Measurements from ENCODE around the gene PSMB9. TPM values are rescaled to one million over a fixed set of nuclear protein-coding genes. Genes with fewer than 3 reads are reported as not detected.
"Not testable (repeated sequence)": the region's sequence is repeated elsewhere in the genome, so short reads cannot be mapped to it uniquely, and the experiment has no call there.

PSMB9 gene
- total and polyA plus RNA-seq, 4 donors, result 14.4 to 183 (median 61.9) TPM

- 92 to 99% methylated on average over 2 of the region's 2 CpGs for WGBS, 2 donors
- Histone ChIP-seq H3K4me1 (ENCODE audit: control insufficient read depth in 5 of 5, insufficient read depth in 5 of 5, low read length in 5 of 5) (no peaks in the 10 kb centered on the region), H3K9ac (ENCODE audit: insufficient read depth in 1 of 2, low read length in 2 of 2) (no peak overlapping the region), H3K27ac (ENCODE audit: low read depth in 1 of 2, low read length in 1 of 2) (no peak overlapping the region), H3K36me3 (ENCODE audit: control insufficient read depth in 4 of 4, insufficient read depth in 4 of 4, low read length in 4 of 4) (no peaks in the 10 kb centered on the region), H3K4me3 (no peak overlapping the region), H3K27me3 (ENCODE audit: control insufficient read depth in 3 of 3, insufficient read depth in 3 of 3, low read length in 2 of 3) (peaks cover 0 to 53% (median 49%) of the 10 kb centered on the region in 3 donors), H3K9me3 (ENCODE audit: control insufficient read depth in 4 of 4, insufficient read depth in 3 of 4, low read length in 3 of 4) (no peaks in the 10 kb centered on the region)
- TF ChIP-seq CTCF (IDR thresholded peaks at IDR 0.05; ENCODE audit: control extremely low read depth, extremely low read depth), result no peak
- ATAC-seq (ENCODE audit: insufficient read depth, low FRiP score), result no peak
- DNase-seq, result no peak
Measured at GRCh38 chr6:32876603-32877002, 22.6 kb downstream of the PSMB9 start.

- Histone ChIP-seq H3K27ac (ENCODE audit: low read depth in 1 of 2, low read length in 1 of 2) (no peak overlapping the region), H3K9ac (ENCODE audit: insufficient read depth in 1 of 2, low read length in 2 of 2) (no peak overlapping the region), H3K36me3 (ENCODE audit: control insufficient read depth in 4 of 4, insufficient read depth in 4 of 4, low read length in 4 of 4) (no peaks in the 10 kb centered on the region), H3K27me3 (ENCODE audit: control insufficient read depth in 3 of 3, insufficient read depth in 3 of 3, low read length in 2 of 3) (peaks cover 0 to 63% (median 53%) of the 10 kb centered on the region in 3 donors), H3K4me1 (ENCODE audit: control insufficient read depth in 5 of 5, insufficient read depth in 5 of 5, low read length in 5 of 5) (no peaks in the 10 kb centered on the region), H3K4me3 (no peak overlapping the region), H3K9me3 (ENCODE audit: control insufficient read depth in 4 of 4, insufficient read depth in 3 of 4, low read length in 3 of 4) (no peaks in the 10 kb centered on the region)
- WGBS, 2 donors, result 51 to 73% methylated on average over 35 of the region's 35 CpGs
- no peak for TF ChIP-seq CTCF (IDR thresholded peaks at IDR 0.05; ENCODE audit: control extremely low read depth, extremely low read depth)
- ATAC-seq (ENCODE audit: insufficient read depth, low FRiP score), result no peak
- no peak for DNase-seq
Measured at GRCh38 chr6:32879691-32880090, 25.7 kb downstream of the PSMB9 start.

- 64 to 76% methylated on average over 3 of the region's 3 CpGs for WGBS, 2 donors
- not testable (repeated sequence) for ATAC-seq (ENCODE audit: insufficient read depth, low FRiP score); H3K9me3 ChIP-seq (ENCODE audit: control insufficient read depth in 4 of 4, insufficient read depth in 3 of 4, low read length in 3 of 4); H3K27ac ChIP-seq (ENCODE audit: low read depth in 1 of 2, low read length in 1 of 2); DNase-seq; H3K4me3 ChIP-seq; H3K4me1 ChIP-seq (ENCODE audit: control insufficient read depth in 5 of 5, insufficient read depth in 5 of 5, low read length in 5 of 5); H3K36me3 ChIP-seq (ENCODE audit: control insufficient read depth in 4 of 4, insufficient read depth in 4 of 4, low read length in 4 of 4); H3K9ac ChIP-seq (ENCODE audit: insufficient read depth in 1 of 2, low read length in 2 of 2)
- peaks cover 0 to 58% (median 48%) of the 10 kb centered on the region in 3 donors for H3K27me3 ChIP-seq (ENCODE audit: control insufficient read depth in 3 of 3, insufficient read depth in 3 of 3, low read length in 2 of 3)
Measured at GRCh38 chr6:32880962-32881361, 27.0 kb downstream of the PSMB9 start.

- ATAC-seq (ENCODE audit: insufficient read depth, low FRiP score) (no peak), DNase-seq (no peak)
- no peak for TF ChIP-seq CTCF (IDR thresholded peaks at IDR 0.05; ENCODE audit: control extremely low read depth, extremely low read depth)
- H3K4me3 ChIP-seq, result no peak overlapping the region
- no peak overlapping the region for H3K9ac ChIP-seq (ENCODE audit: insufficient read depth in 1 of 2, low read length in 2 of 2)
- no peak overlapping the region for H3K27ac ChIP-seq (ENCODE audit: low read depth in 1 of 2, low read length in 1 of 2)
- 0 to 44% methylated on average over 1 of the region's 1 CpG for WGBS, 2 donors
- H3K9me3 ChIP-seq (ENCODE audit: control insufficient read depth in 4 of 4, insufficient read depth in 3 of 4, low read length in 3 of 4), result no peaks in the 10 kb centered on the region
- H3K4me1 ChIP-seq (ENCODE audit: control insufficient read depth in 5 of 5, insufficient read depth in 5 of 5, low read length in 5 of 5), result peaks cover 0 to 13% (median 2%) of the 10 kb centered on the region in 5 donors
- H3K36me3 ChIP-seq (ENCODE audit: control insufficient read depth in 4 of 4, insufficient read depth in 4 of 4, low read length in 4 of 4), result no peaks in the 10 kb centered on the region
- H3K27me3 ChIP-seq (ENCODE audit: control insufficient read depth in 3 of 3, insufficient read depth in 3 of 3, low read length in 2 of 3), result peaks cover 0 to 48% (median 34%) of the 10 kb centered on the region in 3 donors
Measured at GRCh38 chr6:32882879-32883250, 28.9 kb downstream of the PSMB9 start.

Measured in lung (tissue), 12 donors.